HFFc6 (cell line): ENCODE measurements around the gene SRP72. TPM values are rescaled to one million over a fixed set of nuclear protein-coding genes. Genes with fewer than 3 reads are reported as not detected.

Experiments used
- DNase-seq: peaks from one replicate; pipeline ENCODE4 v3.0.0-alpha.2; 2018
- H3K27ac Mint-ChIP-seq: 2 replicates; pipeline ENCODE4 v1.8.0; 2020; ENCODE audit warnings: mild to moderate bottlenecking, mixed read lengths
- H3K27me3 Mint-ChIP-seq: 2 replicates; pipeline ENCODE4 v1.8.0; 2021; ENCODE audit warnings: mild to moderate bottlenecking, moderate library complexity, mixed read lengths; ENCODE audit not compliant: insufficient read depth
- H3K36me3 Mint-ChIP-seq: 2 replicates; pipeline ENCODE4 v1.8.0; 2021; ENCODE audit warnings: low read depth, mixed read lengths
- H3K4me1 Mint-ChIP-seq: 2 replicates; pipeline ENCODE4 v1.8.0; 2020; ENCODE audit warnings: low read depth, mixed read lengths
- H3K4me3 Mint-ChIP-seq: 2 replicates; pipeline ENCODE4 v1.8.0; 2020; ENCODE audit warnings: mild to moderate bottlenecking, moderate library complexity, mixed read lengths
- H3K9me3 Mint-ChIP-seq: 2 replicates; pipeline ENCODE4 v1.8.0; 2020; ENCODE audit warnings: mild to moderate bottlenecking, mixed read lengths
- long read RNA-seq: library from polyadenylated mRNA; unstranded; transcript quantifications from one replicate; pipeline ENCODE4 v2.0.0, GENCODE V29; 2019
- total RNA-seq, 6 experiments: library from RNA; stranded (reverse); fragmentation: NEBNext Ultra II Directional; extraction: Animal tissue kit (Norgen Biotek cat#: 25700); gene quantifications; 2 replicates in 1 of 6; 3 replicates in 5 of 6; pipeline ENCODE4 v1.2.3, GENCODE V29; 2021
- TF ChIP-seq, protein P1 (sequence below): fragments of 200-600 bp; sonication (generic); IDR thresholded peaks from 2 replicates; pipeline ENCODE4 v1.5.0; 2021; ENCODE audit warnings: antibody characterized with exemption, mild to moderate bottlenecking

The SRP72 gene, protein sequence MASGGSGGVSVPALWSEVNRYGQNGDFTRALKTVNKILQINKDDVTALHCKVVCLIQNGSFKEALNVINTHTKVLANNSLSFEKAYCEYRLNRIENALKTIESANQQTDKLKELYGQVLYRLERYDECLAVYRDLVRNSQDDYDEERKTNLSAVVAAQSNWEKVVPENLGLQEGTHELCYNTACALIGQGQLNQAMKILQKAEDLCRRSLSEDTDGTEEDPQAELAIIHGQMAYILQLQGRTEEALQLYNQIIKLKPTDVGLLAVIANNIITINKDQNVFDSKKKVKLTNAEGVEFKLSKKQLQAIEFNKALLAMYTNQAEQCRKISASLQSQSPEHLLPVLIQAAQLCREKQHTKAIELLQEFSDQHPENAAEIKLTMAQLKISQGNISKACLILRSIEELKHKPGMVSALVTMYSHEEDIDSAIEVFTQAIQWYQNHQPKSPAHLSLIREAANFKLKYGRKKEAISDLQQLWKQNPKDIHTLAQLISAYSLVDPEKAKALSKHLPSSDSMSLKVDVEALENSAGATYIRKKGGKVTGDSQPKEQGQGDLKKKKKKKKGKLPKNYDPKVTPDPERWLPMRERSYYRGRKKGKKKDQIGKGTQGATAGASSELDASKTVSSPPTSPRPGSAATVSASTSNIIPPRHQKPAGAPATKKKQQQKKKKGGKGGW
- 100 to 1,000 TPM; 152 to 180 (median 166) TPM for total RNA-seq
- long read RNA-seq, full-length matches to known transcripts = 22 of 150 reads
- long read RNA-seq, partial matches to known transcripts = 117 of 150 reads
- long read RNA-seq, other reads (novel, unspliced or antisense) = 11 of 150 reads

DNA sequence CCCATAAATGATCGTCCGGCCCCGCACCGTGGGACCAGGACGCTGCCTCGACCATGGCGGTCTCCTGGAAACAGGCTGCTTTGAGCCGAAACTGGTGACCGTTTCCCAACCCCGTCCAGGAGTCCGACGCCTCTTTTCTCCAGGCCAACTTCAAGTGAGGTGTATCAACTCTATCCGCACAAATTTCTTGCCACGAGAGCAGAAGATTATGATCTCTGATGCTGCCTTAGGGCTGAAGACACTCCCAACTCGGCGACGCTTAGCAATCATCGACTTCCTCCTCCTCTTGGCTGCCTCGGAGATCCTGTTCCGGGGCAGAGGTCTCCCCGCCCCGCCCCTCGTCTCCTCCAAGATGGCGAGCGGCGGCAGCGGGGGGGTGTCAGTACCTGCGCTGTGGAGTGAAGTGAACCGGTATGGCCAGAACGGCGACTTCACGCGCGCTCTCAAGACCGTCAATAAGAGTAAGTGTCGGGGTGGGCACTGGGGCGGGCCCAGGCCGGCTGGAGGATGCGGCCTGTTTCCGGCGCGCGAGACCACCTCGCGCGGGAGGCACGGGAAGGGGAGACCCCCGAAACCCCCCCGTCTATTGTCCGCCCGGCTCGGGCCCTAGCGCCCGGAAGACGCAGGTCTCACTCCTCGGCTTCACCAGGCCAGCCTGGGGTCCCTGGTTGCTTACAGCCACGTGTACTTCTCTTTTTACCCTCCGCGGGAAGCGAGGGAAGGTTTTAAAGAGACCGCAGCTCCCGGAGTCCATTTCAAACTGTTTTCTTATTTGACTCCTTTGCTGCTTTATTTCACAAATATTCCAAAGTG is at the start of gene SRP72:
SRP72 (plus strand) TSS at position 334 of the 813 bp plus-strand sequence; CDS start at position 353, 19 bp downstream.
- Mint-ChIP-seq H3K9me3 (peaks cover 5% of the 10 kb centered on the region), H3K27me3 (peaks cover 8% of the 10 kb centered on the region), H3K4me1 (peaks cover 37% of the 10 kb centered on the region), H3K36me3 (peaks cover 46% of the 10 kb centered on the region), H3K27ac (peak within 1 kb of the TSS; percentile 100), H3K4me3 (peak within 1 kb of the TSS; percentile 100)
- TF ChIP-seq, protein P1, sequence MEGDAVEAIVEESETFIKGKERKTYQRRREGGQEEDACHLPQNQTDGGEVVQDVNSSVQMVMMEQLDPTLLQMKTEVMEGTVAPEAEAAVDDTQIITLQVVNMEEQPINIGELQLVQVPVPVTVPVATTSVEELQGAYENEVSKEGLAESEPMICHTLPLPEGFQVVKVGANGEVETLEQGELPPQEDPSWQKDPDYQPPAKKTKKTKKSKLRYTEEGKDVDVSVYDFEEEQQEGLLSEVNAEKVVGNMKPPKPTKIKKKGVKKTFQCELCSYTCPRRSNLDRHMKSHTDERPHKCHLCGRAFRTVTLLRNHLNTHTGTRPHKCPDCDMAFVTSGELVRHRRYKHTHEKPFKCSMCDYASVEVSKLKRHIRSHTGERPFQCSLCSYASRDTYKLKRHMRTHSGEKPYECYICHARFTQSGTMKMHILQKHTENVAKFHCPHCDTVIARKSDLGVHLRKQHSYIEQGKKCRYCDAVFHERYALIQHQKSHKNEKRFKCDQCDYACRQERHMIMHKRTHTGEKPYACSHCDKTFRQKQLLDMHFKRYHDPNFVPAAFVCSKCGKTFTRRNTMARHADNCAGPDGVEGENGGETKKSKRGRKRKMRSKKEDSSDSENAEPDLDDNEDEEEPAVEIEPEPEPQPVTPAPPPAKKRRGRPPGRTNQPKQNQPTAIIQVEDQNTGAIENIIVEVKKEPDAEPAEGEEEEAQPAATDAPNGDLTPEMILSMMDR = no peak
- DNase-seq = peak; percentile 93

DNA sequence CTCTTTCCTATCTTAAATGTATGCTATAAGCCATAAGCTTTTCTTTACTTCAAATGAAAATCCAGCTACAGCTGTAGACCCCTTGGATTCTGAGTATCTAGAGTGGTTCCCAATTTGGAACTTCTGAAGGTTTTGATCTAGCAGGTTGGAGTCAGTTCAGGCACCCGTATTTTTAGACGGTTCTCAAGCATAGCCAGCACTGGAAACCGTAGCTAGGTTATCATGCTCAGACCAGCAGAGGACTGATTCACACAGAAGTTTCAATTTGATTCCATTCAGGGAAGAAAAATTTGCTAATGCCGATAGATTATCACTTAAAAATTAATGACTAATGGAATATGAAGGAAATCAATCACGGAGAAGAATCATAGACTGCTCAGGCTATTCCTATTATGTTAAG is 43.2 kb upstream of the SRP72 start:
- TF ChIP-seq, protein P1 = no peak
- H3K4me1 Mint-ChIP-seq = peaks cover 26% of the 10 kb centered on the region
- DNase-seq = no peak

DNA sequence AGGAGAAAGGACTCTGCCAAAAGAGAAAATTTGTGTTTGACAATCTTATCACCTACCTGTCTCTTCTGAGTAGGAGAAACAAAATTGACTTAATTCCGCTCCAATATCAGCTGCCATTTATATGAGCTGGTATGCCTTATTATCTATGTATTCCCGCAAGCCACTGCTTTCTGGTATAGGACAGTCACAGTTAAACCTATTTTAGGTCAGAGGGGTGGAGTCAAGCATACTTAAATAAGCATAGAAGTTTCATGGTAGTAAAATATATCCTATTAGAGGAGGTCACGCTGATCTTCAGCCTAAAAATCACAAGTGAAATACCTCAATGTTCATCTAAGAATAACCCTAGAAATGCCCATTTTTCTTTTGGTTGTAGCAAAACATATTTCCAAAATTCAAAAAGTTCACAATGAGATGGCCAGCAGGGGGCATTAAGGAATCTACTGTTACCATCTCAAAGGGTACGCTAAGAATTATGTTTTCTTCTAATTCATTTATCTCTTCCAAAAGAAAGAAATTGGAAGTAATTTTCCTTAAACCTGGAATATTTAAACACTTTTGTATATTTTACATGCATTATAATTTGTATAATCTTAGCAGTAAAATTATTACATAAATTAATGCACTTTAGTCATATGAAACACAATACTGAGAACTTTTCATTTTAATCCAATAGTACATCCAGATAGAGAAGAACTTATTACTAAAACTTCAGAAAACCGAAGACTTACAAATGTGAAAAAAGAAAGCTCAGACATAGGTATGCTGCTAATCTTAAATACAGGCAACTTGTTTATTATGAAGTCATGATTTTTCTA is 42.5 kb upstream of the SRP72 start:
- Mint-ChIP-seq H3K27me3 (no peaks in the 10 kb centered on the region), H3K27ac (no peak overlapping the region), H3K4me1 (peaks cover 28% of the 10 kb centered on the region), H3K36me3 (no peaks in the 10 kb centered on the region; the same call in 1 of the 2 replicates), H3K4me3 (no peak overlapping the region), H3K9me3 (no peaks in the 10 kb centered on the region)
- DNase-seq = no peak
- TF ChIP-seq, protein P1 = peak; percentile 89

More for the DNA sequence above, 43.2 kb upstream of the SRP72 start:
- H3K27me3 Mint-ChIP-seq = no peaks in the 10 kb centered on the region
- H3K9me3 Mint-ChIP-seq = no peaks in the 10 kb centered on the region
- H3K27ac Mint-ChIP-seq = no peak overlapping the region
- H3K4me3 Mint-ChIP-seq = no peak overlapping the region
- no peaks in the 10 kb centered on the region; the same call in 1 of the 2 replicates for H3K36me3 Mint-ChIP-seq

DNA sequence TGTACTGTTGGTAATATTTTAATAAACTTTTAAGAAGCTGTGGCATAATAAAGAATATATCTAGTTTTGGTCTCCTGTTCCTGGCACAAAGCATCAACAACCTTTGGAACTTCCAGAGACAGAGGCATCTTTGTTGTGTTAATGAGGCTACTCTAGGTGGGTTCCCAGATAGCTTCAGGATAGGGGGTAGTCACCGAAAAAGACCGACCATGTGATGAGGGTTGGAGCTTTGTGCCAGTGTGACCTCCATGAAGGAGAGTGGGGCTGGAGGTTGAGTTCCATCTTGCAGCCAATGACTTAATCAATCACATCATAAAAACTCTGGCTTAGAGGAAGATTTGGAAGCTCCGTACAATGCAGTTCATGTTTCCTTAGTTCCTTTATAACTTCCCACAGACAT is 41.9 kb upstream of the SRP72 start:
- Mint-ChIP-seq H3K27ac (no peak overlapping the region), H3K9me3 (no peaks in the 10 kb centered on the region), H3K4me1 (peaks cover 27% of the 10 kb centered on the region), H3K4me3 (no peak overlapping the region), H3K36me3 (no peaks in the 10 kb centered on the region; the same call in 1 of the 2 replicates), H3K27me3 (no peaks in the 10 kb centered on the region)
- no peak for DNase-seq
- TF ChIP-seq, protein P1 = no peak
